Measurements from ENCODE around the gene RRP1B. TPM values are rescaled to one million over a fixed set of nuclear protein-coding genes. Genes with fewer than 3 reads are reported as not detected.

RRP1B gene
- total and polyA plus RNA-seq, 9 of the 15 experiments (the other 6 are each of a cell fraction or from before 2014, with no cell fraction given), result 6.8 to 66.6 (median 41.9) TPM

- TF ChIP-seq SMAD4 (CRISPR knock-in tag; conservative IDR thresholded peaks at IDR 0.05), result peak; percentile 100
- TF ChIP-seq CEBPG (CRISPR knock-in tag; IDR thresholded peaks at IDR 0.05), result no peak
- no peak for TF ChIP-seq CEBPG (tag; conservative IDR thresholded peaks at IDR 0.05 in 1 of 2, IDR thresholded peaks at IDR 0.05 in 1 of 2)
- no peak; the same call in 1 of the 2 replicates for TF ChIP-seq DMBX1 (CRISPR knock-in tag; IDR thresholded peaks at IDR 0.05; ENCODE audit: borderline replicate concordance)
- no peak for TF ChIP-seq MBD1 (CRISPR knock-in tag; IDR thresholded peaks at IDR 0.05)
- peak; percentile 89 for TF ChIP-seq ETS1 (conservative IDR thresholded peaks at IDR 0.05; ENCODE audit: control insufficient read depth, low read depth, low read length)
- peak; percentile 57; the same call in 1 of the 2 replicates for TF ChIP-seq ZNF583 (CRISPR knock-in tag; IDR thresholded peaks at IDR 0.05)
- TF ChIP-seq ZBTB5 (IDR thresholded peaks at IDR 0.05), result no peak
- TF ChIP-seq ERF (CRISPR knock-in tag; IDR thresholded peaks at IDR 0.05), result no peak
- peak in 1 of 2 experiments; percentile 96; a peak in 2 of 4 replicates for TF ChIP-seq NONO (IDR thresholded peaks at IDR 0.05; ENCODE audit: low read depth in 2 of 2, low read length in 1 of 2)
- peak; percentile 94 for TF ChIP-seq ETV5 (CRISPR knock-in tag; IDR thresholded peaks at IDR 0.05; ENCODE audit: low read depth)
- peak in 1 of 2 experiments; percentile 92; a peak in 1 of 3 replicates for TF ChIP-seq CBX3 (IDR thresholded peaks at IDR 0.05; ENCODE audit: borderline replicate concordance in 1 of 2, low read length in 2 of 2)
- TF ChIP-seq ZNF253 (CRISPR knock-in tag; conservative IDR thresholded peaks at IDR 0.05), result no peak
- no peak for TF ChIP-seq ZNF217 (CRISPR knock-in tag; IDR thresholded peaks at IDR 0.05)
- peak; percentile 66; the same call in 1 of the 2 replicates for TF ChIP-seq GMEB1 (CRISPR knock-in tag; IDR thresholded peaks at IDR 0.05)
- peak; percentile 64 for TF ChIP-seq SIN3B (IDR thresholded peaks at IDR 0.05; ENCODE audit: low read depth)
- TF ChIP-seq STAT5A (IDR thresholded peaks at IDR 0.05; ENCODE audit: borderline replicate concordance, low read length), result peak; percentile 48; the same call in 1 of the 2 replicates
- peak; percentile 38 for TF ChIP-seq POU5F1 (IDR thresholded peaks at IDR 0.05; ENCODE audit: borderline replicate concordance, low read depth, low read length, partially characterized antibody)
- TF ChIP-seq MTA3 (IDR thresholded peaks at IDR 0.05; ENCODE audit: borderline replicate concordance), result peak; percentile 97
These were observed 69.4 kb downstream of the RRP1B start (continued) for GRCh38 chr21:43728467-43729390.

Data from K562 (cell line).